ENCODE results near the gene UBE2S.
A peak's percentile ranks its signal among the peaks of the same experiment; 100 is the strongest.
"Not testable (repeated sequence)": the region's sequence is repeated elsewhere in the genome, so short reads cannot be mapped to it uniquely, and the experiment has no call there.

UBE2S gene

DNA sequence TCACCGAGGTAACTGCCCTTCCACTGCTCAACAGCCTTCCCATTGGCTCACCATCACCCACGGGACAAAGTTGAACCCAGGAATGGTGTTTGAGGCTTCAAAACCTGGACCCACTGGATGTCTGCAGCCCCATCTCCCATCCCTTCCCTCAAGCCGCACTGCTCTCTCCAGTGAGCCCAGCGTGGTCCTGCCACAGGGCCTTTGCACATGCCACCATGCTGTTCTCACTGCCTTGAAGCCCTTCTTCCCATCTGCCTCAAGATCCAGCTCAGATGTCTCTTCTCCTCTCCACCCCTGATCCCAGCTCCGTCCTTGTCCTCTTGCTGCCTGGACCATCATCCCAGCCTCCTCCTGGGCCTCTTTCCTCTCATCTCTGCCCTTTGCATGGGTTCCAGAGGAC is 31.5 kb upstream of the UBE2S start:
- DNase-seq, result no peak

DNA sequence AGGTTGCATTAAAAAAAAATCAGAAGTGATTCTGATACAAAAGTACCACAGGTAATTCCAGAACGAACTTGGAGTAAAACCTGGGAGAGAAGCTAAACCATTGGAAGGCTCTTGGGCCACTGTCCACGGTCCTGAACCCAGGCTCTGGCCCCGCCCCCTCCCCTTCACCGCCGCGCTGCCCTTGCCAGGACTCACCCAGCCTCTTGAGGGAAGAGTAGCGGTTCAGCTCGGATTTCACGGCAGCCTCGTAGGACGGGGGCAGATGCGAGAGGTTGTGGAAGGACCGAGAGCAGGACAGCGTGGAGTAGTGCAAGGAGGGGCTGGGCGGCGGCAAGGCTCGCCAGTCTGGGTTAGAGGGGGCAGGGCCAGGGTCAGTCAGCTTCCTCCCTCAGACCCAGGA is 29.8 kb upstream of the UBE2S start:
- no peak for DNase-seq

DNA sequence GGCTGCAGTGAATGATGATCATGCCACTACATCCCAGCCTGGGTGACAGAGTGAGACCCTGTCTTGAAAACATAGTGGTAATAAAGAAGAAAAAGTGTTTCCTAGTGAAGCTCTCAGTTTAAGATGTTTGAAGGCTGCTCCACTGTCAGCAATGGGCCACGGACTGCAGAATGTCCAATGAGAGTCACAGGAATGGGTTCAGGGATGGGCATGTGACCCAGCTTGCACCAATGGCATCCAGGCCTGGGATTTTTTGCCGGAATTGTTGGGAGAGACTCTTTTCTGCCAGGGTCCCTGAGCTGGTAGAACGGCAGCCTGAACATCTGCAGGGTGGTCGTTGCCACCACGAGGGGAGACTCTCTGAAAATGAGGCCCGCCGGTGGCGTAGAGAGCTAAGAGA is 29.3 kb upstream of the UBE2S start:
- DNase-seq, result no peak

DNA sequence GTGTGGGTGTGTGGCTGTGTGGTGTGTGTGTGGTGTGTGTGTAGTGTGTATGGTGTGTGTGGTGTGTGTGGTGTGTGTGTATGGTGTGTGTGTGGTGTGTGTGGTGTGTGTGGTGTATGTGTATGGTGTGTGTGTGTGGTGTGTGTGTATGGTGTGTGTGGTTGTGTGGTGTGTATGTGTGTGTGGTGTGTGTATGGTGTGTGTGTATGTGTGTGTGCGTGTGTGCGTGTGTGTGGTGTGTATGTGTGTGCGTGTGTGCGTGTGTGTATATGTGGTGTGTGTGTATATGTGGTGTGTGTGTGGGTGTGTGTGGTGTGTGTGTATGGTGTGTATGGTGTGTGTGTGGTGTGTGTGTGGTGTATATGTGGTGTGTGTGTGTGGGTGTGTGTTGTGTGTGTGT is 27.4 kb upstream of the UBE2S start:
- DNase-seq, result no peak

GRCh38 chr19:55434356-55434919 is 26.9 kb upstream of the UBE2S start:
- DNase-seq, result no peak

- no peak for DNase-seq
Measured at GRCh38 chr19:55433292-55433691, 25.7 kb upstream of the UBE2S start.

DNA sequence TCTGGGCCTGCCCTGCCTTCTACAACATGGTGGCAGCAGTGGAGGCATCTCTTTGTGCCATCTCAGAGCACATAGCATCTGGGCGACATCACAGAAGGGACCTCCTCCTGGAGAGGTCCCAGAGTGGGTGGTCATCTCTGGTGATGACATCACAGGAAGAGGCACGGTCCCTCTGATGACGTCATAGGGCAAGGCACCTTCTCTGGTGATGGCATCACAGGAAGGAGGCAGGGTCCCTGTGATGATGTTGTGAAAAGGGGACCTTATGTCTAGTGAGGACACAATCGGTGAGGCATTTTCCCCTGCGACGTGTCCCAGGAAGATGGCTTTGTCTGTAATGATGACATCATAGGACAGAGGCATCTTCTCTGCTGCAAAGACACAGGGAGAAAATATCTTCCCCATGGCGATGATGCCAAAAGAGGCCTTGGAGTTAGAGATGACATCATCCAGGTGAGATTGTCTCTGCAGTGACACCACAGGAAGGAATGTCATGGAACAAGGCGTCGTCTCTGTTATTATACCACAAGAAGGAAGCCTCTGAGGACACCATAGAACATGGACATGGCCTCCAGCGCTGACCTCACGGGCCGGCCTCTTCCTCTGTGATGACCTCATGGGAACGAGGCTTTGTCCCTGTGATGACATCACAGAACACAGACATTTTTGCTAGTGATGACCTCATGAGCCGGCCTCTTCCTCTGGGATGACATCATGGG is 24.8 kb upstream of the UBE2S start:
- DNase-seq, result no peak

- DNase-seq, result no peak
Measured at GRCh38 chr19:55431183-55431582, 23.6 kb upstream of the UBE2S start.

DNA sequence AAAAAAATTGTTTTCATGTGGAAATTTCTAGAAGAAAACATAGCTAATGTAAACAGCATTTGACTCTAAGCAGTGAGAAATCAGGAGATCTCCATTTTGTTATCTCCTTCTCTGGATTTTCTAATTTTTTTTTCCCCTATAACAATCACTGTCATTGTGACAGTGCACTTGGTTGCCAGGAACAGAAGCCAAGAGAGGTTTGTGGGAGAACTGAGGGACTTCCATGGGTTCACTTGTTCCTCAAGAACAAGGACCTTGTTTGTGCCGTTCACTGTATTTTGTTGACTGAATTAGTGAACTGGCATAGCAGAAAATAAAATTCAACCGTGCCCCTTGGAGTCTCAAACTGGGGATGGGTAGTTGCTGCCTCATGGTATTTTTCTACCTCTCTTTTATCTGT is 18.5 kb upstream of the UBE2S start:
- no peak for DNase-seq

DNA sequence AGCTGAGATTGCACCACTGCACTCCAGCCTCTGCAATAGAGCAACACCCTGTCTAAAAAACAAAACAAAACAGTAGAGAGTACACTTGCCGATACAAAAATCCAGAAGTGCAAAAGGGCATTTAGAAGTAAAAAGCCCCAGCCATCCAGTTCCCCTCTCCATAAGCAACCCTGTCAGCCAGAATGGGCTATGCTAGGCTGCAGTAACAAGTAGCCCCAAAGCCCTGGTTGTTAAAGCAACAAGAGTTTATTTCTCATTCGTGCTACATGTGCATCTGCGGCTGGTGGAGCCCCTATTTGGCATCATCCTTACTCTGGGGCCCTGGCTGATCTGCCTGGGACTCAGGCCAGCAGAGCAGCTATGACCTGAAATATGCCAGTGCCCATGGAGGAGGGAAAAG is 16.9 kb upstream of the UBE2S start:
- DNase-seq, result no peak

DNA sequence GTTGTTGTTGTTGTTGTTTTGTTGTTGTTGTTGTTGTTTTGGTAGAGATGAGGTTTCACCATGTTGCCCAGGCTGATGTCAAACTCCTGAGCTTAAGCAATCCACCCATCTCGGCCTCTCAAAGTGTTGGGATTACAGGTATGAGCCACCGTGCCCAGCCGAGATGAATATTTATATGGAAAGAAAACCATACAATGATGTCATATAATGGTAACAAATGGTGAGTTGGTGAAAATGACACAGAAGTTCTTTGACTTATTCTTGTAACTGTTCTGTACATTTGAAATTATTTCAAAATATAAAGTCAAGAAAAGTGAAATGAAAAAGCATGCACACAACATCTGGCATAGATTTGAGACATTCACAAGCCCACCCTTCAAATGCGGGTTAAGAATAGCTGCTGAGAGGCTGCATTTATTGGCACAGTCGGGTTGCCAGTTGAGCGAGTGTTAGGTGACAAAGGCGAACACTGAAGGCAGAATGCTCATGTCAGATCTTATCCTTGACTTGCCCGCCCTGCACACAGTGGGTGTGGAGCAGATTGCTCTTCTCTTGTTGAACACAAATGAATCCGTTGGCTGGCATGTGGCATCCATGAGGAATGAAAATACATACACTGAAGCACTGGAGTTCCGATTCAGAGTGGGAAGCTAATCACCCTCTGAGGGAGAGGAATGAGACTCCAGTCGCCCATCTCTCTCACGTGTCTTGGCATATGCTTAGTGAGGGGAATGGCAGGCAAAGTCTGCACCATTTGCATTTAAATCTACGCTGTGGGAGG is 15.8 kb upstream of the UBE2S start:
- no peak for DNase-seq

GRCh38 chr19:55421281-55421680 is 13.7 kb upstream of the UBE2S start:
- peak; percentile 22 for DNase-seq

DNA sequence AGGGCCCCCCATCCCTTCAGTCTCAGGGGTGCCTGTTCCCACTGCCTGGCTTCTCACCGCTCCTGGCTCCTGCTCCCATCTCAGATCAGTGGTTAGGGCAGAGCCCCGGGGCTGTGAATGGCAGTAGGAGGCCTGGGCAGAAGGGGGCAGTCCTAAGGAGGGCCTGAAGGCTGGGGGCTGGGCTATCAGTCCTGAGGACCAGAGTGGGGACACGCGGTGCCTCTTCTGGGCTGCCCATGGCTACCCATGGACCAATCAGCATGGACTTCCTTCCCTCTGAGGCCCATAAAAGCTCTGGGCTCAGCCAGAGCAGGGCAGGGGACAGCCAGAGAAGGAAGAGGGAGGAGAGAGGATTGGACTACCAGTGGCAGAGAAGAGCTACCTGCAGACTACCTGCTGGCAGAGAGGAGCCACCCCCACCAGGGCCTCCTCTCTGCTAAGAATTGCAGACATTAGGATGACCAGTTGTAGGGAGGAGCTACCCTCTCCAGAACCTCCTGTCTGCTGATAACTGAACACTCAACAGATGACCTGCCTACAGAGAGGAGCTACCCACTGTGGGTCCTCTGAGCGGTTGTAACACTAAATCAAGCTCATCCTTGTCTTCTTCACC is 12.1 kb upstream of the UBE2S start:
- DNase-seq, result no peak

DNA sequence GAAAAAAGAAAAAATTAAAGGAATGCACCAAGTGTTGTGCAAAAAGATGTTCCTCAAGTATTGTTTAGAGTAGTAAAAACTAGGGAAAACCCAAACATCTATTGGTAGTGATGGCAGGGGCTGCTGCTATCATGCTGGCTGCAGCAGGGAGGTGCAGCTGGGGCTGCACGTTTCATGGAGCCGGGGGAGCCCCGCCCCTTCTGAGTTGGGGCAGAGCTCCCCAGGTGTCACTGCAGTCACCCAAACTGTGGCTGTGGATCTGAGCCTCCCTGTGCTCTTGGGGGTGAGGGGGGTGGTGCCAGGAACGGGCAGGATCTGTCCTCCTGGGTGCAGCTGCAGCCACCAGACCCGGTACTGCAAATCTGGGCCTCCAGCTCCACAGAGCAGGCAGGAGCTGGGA is 11.5 kb upstream of the UBE2S start:
- DNase-seq, result no peak

DNA sequence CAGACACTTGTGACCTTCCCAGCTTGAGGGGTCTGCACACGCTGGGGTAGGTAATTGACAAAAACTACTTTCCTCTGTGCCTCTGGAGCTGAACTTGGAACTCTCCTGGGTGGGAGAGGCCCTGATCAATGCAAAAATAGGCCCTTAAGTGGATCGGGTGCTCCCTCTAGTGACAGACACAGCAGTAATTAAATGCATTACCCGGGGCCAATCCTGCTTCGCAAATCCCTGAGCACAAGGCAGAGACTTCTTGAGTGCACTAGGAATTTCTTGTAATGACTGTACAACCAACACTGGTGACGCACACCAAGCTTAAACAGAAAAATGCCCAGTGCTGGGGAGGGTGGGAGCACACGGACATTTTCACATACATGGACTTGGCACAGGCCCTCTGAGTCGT is 10.6 kb upstream of the UBE2S start:
- DNase-seq, result peak; percentile 70

GRCh38 chr19:55410168-55410567 is 2.6 kb upstream of the UBE2S start:
- DNase-seq, result no peak

DNA sequence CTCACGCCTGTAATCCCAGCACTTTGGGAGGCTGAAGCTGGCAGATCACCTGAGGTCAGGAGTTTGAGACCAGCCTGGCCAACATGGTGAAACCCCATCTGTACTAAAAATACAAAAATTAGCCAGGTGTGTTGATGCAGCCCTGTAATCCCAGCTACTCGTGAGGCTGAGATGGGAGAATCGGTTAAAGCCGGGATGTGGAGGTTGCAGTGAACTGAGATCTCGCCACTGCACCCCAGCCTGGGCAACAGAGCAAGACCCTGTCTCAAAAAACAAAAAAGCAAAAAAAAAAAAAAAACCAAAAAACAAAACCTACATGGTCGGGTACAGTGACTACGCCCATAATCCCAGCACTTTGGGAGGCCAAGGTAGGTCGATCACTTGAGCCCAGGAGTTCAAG is 1.6 kb upstream of the UBE2S start:
- not testable (repeated sequence) for DNase-seq

GRCh38 chr19:55408533-55408872 is 915 bp upstream of the UBE2S start:
- DNase-seq, result no peak

- peak; percentile 98 for DNase-seq
Measured at GRCh38 chr19:55407800-55408532, 378 bp upstream of the UBE2S start.

DNA sequence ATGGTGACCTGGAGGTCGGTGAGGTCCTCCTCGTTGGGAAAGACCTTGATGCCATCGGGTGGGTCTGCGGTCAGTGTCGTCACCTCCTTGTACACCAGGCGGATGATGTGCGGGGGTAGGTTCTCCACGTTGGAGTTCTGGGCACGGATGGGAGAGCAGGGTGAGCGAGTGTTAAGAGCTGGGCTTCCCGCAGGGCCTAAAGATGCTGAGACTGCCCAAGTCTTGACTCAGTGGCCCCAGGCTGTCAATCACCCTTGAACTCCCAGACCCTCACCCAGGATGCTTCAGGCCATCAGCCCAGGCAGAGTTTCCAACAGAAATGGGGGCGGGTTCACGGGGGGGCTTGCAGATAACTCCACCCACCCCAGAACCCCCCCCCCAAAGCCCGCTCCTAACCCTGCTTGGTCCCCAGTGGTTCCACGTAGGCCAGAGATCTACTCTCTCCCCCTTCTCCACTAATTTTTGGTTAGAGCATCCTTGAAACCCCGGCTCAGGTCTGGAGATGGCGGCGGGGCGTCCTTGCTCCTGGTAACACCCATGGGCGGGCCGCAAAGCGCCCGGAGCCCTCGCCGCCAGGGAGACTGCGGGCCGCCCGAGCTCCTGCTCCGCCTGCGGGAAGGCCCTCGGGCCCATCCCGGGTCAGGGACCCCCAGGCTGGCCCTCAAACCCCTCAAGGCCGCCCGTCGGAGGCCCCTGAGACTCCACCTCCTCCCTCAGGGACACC is 600 bp downstream of the UBE2S start:
- no peak for DNase-seq

- no peak for DNase-seq
Measured at GRCh38 chr19:55406091-55406825, 1.3 kb downstream of the UBE2S start.

GRCh38 chr19:55405638-55406037 is 1.9 kb downstream of the UBE2S start:
- DNase-seq, result no peak
